HFFc6 (cell line): ENCODE results near the gene RAPGEF5. TPM values are rescaled to one million over a fixed set of nuclear protein-coding genes. Genes with fewer than 3 reads are reported as not detected.

ENCODE experiments used
- DNase-seq: peaks from one replicate; pipeline ENCODE4 v3.0.0-alpha.2; 2018
- H3K27ac Mint-ChIP-seq: 2 replicates; pipeline ENCODE4 v1.8.0; 2020; ENCODE audit warnings: mild to moderate bottlenecking, mixed read lengths
- H3K27me3 Mint-ChIP-seq: 2 replicates; pipeline ENCODE4 v1.8.0; 2021; ENCODE audit warnings: mild to moderate bottlenecking, moderate library complexity, mixed read lengths; ENCODE audit not compliant: insufficient read depth
- H3K36me3 Mint-ChIP-seq: 2 replicates; pipeline ENCODE4 v1.8.0; 2021; ENCODE audit warnings: low read depth, mixed read lengths
- H3K4me1 Mint-ChIP-seq: 2 replicates; pipeline ENCODE4 v1.8.0; 2020; ENCODE audit warnings: low read depth, mixed read lengths
- H3K4me3 Mint-ChIP-seq: 2 replicates; pipeline ENCODE4 v1.8.0; 2020; ENCODE audit warnings: mild to moderate bottlenecking, moderate library complexity, mixed read lengths
- H3K9me3 Mint-ChIP-seq: 2 replicates; pipeline ENCODE4 v1.8.0; 2020; ENCODE audit warnings: mild to moderate bottlenecking, mixed read lengths
- CTCF ChIP-seq: fragments of 200-600 bp; sonication (generic); IDR thresholded peaks from 2 replicates; pipeline ENCODE4 v1.5.0; 2021; ENCODE audit warnings: antibody characterized with exemption, mild to moderate bottlenecking
- total RNA-seq, 6 experiments: library from RNA; stranded (reverse); fragmentation: NEBNext Ultra II Directional; extraction: Animal tissue kit (Norgen Biotek cat#: 25700); gene quantifications; 2 replicates in 1 of 6; 3 replicates in 5 of 6; pipeline ENCODE4 v1.2.3, GENCODE V29; 2021

RAPGEF5 gene
- total RNA-seq, 6 experiments from 2014 or later = 0.33 to 2.4 (median 1.3) TPM

GRCh38 chr7:22354462-22354861, 2.5 kb downstream of the RAPGEF5 start:
- DNase-seq = no peak
- peaks cover 13% of the 10 kb centered on the region for H3K36me3 Mint-ChIP-seq
- peaks cover 8% of the 10 kb centered on the region for H3K9me3 Mint-ChIP-seq
- H3K27ac Mint-ChIP-seq = no peak overlapping the region
- TF ChIP-seq CTCF = no peak
- H3K27me3 Mint-ChIP-seq = peaks cover 15% of the 10 kb centered on the region
- peaks cover 36% of the 10 kb centered on the region for H3K4me1 Mint-ChIP-seq
- no peak overlapping the region for H3K4me3 Mint-ChIP-seq

GRCh38 chr7:22352887-22353286, 4.1 kb downstream of the RAPGEF5 start:
- Mint-ChIP-seq H3K9me3 (peaks cover 8% of the 10 kb centered on the region), H3K4me3 (no peak overlapping the region), H3K27me3 (peaks cover 14% of the 10 kb centered on the region; the same call in 1 of the 2 replicates), H3K27ac (no peak overlapping the region), H3K4me1 (peaks cover 42% of the 10 kb centered on the region), H3K36me3 (peaks cover 13% of the 10 kb centered on the region)
- TF ChIP-seq CTCF = no peak
- DNase-seq = no peak

- H3K36me3 Mint-ChIP-seq = peaks cover 13% of the 10 kb centered on the region
- H3K4me3 Mint-ChIP-seq = no peak overlapping the region
- H3K27me3 Mint-ChIP-seq = peaks cover 10% of the 10 kb centered on the region; the same call in 1 of the 2 replicates
- 0 out of 2 replicates have a peak overlapping the region, but pooled peaks have one; percentile 25 for H3K27ac Mint-ChIP-seq
- peaks cover 37% of the 10 kb centered on the region for H3K4me1 Mint-ChIP-seq
- DNase-seq = peak; percentile 16
- peaks cover 8% of the 10 kb centered on the region for H3K9me3 Mint-ChIP-seq
- TF ChIP-seq CTCF = no peak
Measured at GRCh38 chr7:22351878-22352277, 5.1 kb downstream of the RAPGEF5 start.

GRCh38 chr7:22351329-22351692, 5.6 kb downstream of the RAPGEF5 start:
- no peak overlapping the region for H3K27ac Mint-ChIP-seq
- H3K9me3 Mint-ChIP-seq = peaks cover 8% of the 10 kb centered on the region
- H3K4me3 Mint-ChIP-seq = no peak overlapping the region
- H3K4me1 Mint-ChIP-seq = peaks cover 43% of the 10 kb centered on the region
- H3K27me3 Mint-ChIP-seq = peaks cover 10% of the 10 kb centered on the region; the same call in 1 of the 2 replicates
- TF ChIP-seq CTCF = no peak
- H3K36me3 Mint-ChIP-seq = peaks cover 13% of the 10 kb centered on the region
- no peak for DNase-seq

GRCh38 chr7:22350466-22351328, 6.3 kb downstream of the RAPGEF5 start:
- Mint-ChIP-seq H3K27me3 (peaks cover 10% of the 10 kb centered on the region; the same call in 1 of the 2 replicates), H3K4me1 (peaks cover 48% of the 10 kb centered on the region), H3K36me3 (peaks cover 13% of the 10 kb centered on the region), H3K27ac (0 out of 2 replicates have a peak overlapping the region, but pooled peaks have one; percentile 34), H3K9me3 (peaks cover 8% of the 10 kb centered on the region), H3K4me3 (no peak overlapping the region; the same call in 1 of the 2 replicates)
- peak; percentile 62 for DNase-seq
- no peak for TF ChIP-seq CTCF
